GM23338 (cell line): ENCODE measurements around the gene SMIM14. TPM values are rescaled to one million over a fixed set of nuclear protein-coding genes. Genes with fewer than 3 reads are reported as not detected.

Source experiments
- ATAC-seq: fragments of 200-7000 bp; cut with Tn5 transposase; 3 replicates; pipeline ENCODE4 v1.9.1; 2020
- DNase-seq: peaks from one replicate; pipeline ENCODE4 v3.0.0-alpha.2; 2015; ENCODE audit warnings: low spot score
- H2AFZ ChIP-seq: fragments of 200-600 bp; sonication (generic); 2 replicates; pipeline ENCODE4 v1.8.0; 2016; ENCODE audit warnings: antibody characterized with exemption, mild to moderate bottlenecking, moderate library complexity
- H3F3A ChIP-seq: fragments of 200-600 bp; sonication (generic); replicated peaks from 2 replicates; pipeline ENCODE4 v1.8.0; 2017; ENCODE audit warnings: antibody characterized with exemption, mixed run types, low read depth
- H3K27ac ChIP-seq: fragments of 200-600 bp; sonication (generic); 2 replicates; pipeline ENCODE4 v1.6.1; 2016; ENCODE audit warnings: low read depth
- H3K27me3 ChIP-seq: fragments of 200-600 bp; sonication (generic); 2 replicates; pipeline ENCODE4 v1.8.0; 2016; ENCODE audit warnings: mild to moderate bottlenecking, mixed run types, moderate library complexity; ENCODE audit not compliant: insufficient read depth
- H3K36me3 ChIP-seq: fragments of 200-600 bp; sonication (generic); 2 replicates; pipeline ENCODE4 v1.8.0; 2016; ENCODE audit warnings: mild to moderate bottlenecking; ENCODE audit not compliant: insufficient read depth
- H3K4me1 ChIP-seq: fragments of 200-600 bp; sonication (generic); 2 replicates; pipeline ENCODE4 v1.8.0; 2016; ENCODE audit warnings: mild to moderate bottlenecking, moderate library complexity; ENCODE audit not compliant: insufficient read depth
- H3K4me2 ChIP-seq: fragments of 200-600 bp; sonication (generic); 2 replicates; pipeline ENCODE4 v1.7.1; 2017; ENCODE audit warnings: mixed run types
- H3K4me3 ChIP-seq: fragments of 200-600 bp; sonication (generic); 2 replicates; pipeline ENCODE4 v1.6.1; 2016; ENCODE audit warnings: mixed run types
- H3K79me2 ChIP-seq: fragments of 200-600 bp; sonication (generic); replicated peaks from 2 replicates; pipeline ENCODE4 v1.8.0; 2017; ENCODE audit warnings: mild to moderate bottlenecking; ENCODE audit not compliant: insufficient read depth
- H3K9me2 ChIP-seq: fragments of 200-600 bp; sonication (generic); 2 replicates; pipeline ENCODE4 v1.8.0; 2017; ENCODE audit not compliant: insufficient read depth
- H4K20me1 ChIP-seq: fragments of 200-600 bp; sonication (generic); replicated peaks from 2 replicates; pipeline ENCODE4 v1.8.0; 2017; ENCODE audit warnings: mild to moderate bottlenecking; ENCODE audit not compliant: insufficient read depth
- H3K27ac Mint-ChIP-seq: 2 replicates; pipeline ENCODE4 v1.8.0; 2020; ENCODE audit warnings: inconsistent platforms, mild to moderate bottlenecking, moderate library complexity, mixed read lengths
- H3K27me3 Mint-ChIP-seq: 3 replicates; pipeline ENCODE4 v1.8.0; 2022; ENCODE audit warnings: low read depth, mild to moderate bottlenecking, moderate library complexity, mixed read lengths, inconsistent platforms; ENCODE audit not compliant: insufficient read depth, poor library complexity
- H3K36me3 Mint-ChIP-seq: 3 replicates; pipeline ENCODE4 v1.8.0; 2021; ENCODE audit warnings: low read depth, mild to moderate bottlenecking, inconsistent platforms, moderate library complexity, mixed read lengths
- H3K4me1 Mint-ChIP-seq: 3 replicates; pipeline ENCODE4 v1.8.0; 2020; ENCODE audit warnings: mild to moderate bottlenecking, inconsistent platforms, mixed read lengths
- H3K4me3 Mint-ChIP-seq: 3 replicates; pipeline ENCODE4 v1.8.0; 2021; ENCODE audit warnings: moderate library complexity, mild to moderate bottlenecking, inconsistent platforms, mixed read lengths
- H3K9me3 Mint-ChIP-seq: 3 replicates; pipeline ENCODE4 v1.8.0; 2020; ENCODE audit warnings: moderate library complexity, mild to moderate bottlenecking, inconsistent platforms, mixed read lengths
- CREB1 ChIP-seq: fragments of 250-450 bp; sonication (Bioruptor Pico); IDR thresholded peaks from 2 replicates; pipeline ENCODE4 v1.5.0; 2020; ENCODE audit warnings: low read depth, mild to moderate bottlenecking, moderate library complexity
- CTCF ChIP-seq, 2 experiments: fragments of 200-600 bp in 1 of 2; sonication (generic) in 1 of 2; conservative IDR thresholded peaks; 2 replicates each; pipeline versions ENCODE4 v1.5.1 to v1.6.1; 2016 to 2017; ENCODE audit warnings: antibody characterized with exemption in 2 of 2, low read depth in 2 of 2, mild to moderate bottlenecking in 2 of 2, moderate library complexity in 1 of 2
- ETS1 ChIP-seq: IDR thresholded peaks from 2 replicates; pipeline ENCODE4 v1.6.1; 2016; ENCODE audit warnings: antibody characterized with exemption
- EZH2 ChIP-seq: fragments of 200-600 bp; sonication (generic); IDR thresholded peaks from one replicate; pipeline ENCODE4 v1.8.0; 2017; ENCODE audit warnings: antibody characterized with exemption, mild to moderate bottlenecking, low read depth; ENCODE audit not compliant: unreplicated experiment
- EZH2phosphoT487 ChIP-seq: fragments of 200-600 bp; sonication (generic); IDR thresholded peaks from one replicate; pipeline ENCODE4 v1.8.1; 2018; ENCODE audit warnings: antibody characterized with exemption; ENCODE audit not compliant: unreplicated experiment
- JUNB ChIP-seq: IDR thresholded peaks from one replicate; pipeline ENCODE4 v1.6.1; 2016; ENCODE audit warnings: antibody characterized with exemption; ENCODE audit not compliant: unreplicated experiment
- POLR2AphosphoS5 ChIP-seq: IDR thresholded peaks from 2 replicates; pipeline ENCODE4 v1.6.1; 2016; ENCODE audit warnings: antibody characterized with exemption, low read depth
- REST ChIP-seq: IDR thresholded peaks from one replicate; pipeline ENCODE4 v1.6.1; 2018; ENCODE audit warnings: antibody characterized with exemption; ENCODE audit not compliant: unreplicated experiment
- ZNF114 ChIP-seq: fragments of 250-450 bp; sonication (Bioruptor Pico); IDR thresholded peaks from 2 replicates; pipeline ENCODE4 v1.5.0; 2020; ENCODE audit warnings: mild to moderate bottlenecking, moderate library complexity
- ZNF331 ChIP-seq: fragments of 250-450 bp; sonication (Bioruptor Pico); IDR thresholded peaks from 2 replicates; pipeline ENCODE4 v1.5.0; 2020; ENCODE audit warnings: low read depth, mild to moderate bottlenecking, moderate library complexity
- ZNF462 ChIP-seq: fragments of 250-450 bp; sonication (Bioruptor Pico); IDR thresholded peaks from 2 replicates; pipeline ENCODE4 v1.5.0; 2020; ENCODE audit warnings: mild to moderate bottlenecking, moderate library complexity
- polyA plus RNA-seq: library from polyadenylated mRNA; unstranded; fragments of >200 nt; fragmentation: Nextera tagmentation; extraction: Ambion mirVana; gene quantifications from 2 replicates; pipeline ENCODE4 v1.2.1, GENCODE V29; 2016
- total RNA-seq: library from RNA; depleted of rRNA; stranded (reverse); fragments of >200 nt; shearing (Covaris generic); gene quantifications from 2 replicates; pipeline ENCODE4 v1.2.3, GENCODE V29; 2014

The SMIM14 gene
- total and polyA plus RNA-seq, 2 experiments from 2014 or later, result 29.0 to 52.6 TPM

- peaks cover 25% of the 10 kb centered on the region for H3K4me1 Mint-ChIP-seq
- no peak for ATAC-seq
- TF ChIP-seq ZNF331 (CRISPR knock-in tag) (no peak), JUNB (no peak), EZH2phosphoT487 (no peak), CTCF (conservative IDR thresholded peaks at IDR 0.05; ENCODE audit: low read depth in 2 of 2) (no peak), ETS1 (no peak), CREB1 (CRISPR knock-in tag) (no peak), ZNF114 (CRISPR knock-in tag) (no peak), REST (no peak), EZH2 (no peak), ZNF462 (CRISPR knock-in tag) (no peak), POLR2AphosphoS5 (no peak)
Observed at GRCh38 chr4:39539089-39539611, 99.5 kb downstream of the SMIM14 start.

More at GRCh38 chr4:39539089-39539611, 99.5 kb downstream of the SMIM14 start:
- H3K4me3 ChIP-seq, result no peak overlapping the region
- no peak overlapping the region for H3K4me2 ChIP-seq
- peaks cover 27% of the 10 kb centered on the region for H3K36me3 Mint-ChIP-seq
- peaks cover 2% of the 10 kb centered on the region for H3K27me3 Mint-ChIP-seq
- no peak for DNase-seq
- H2AFZ ChIP-seq, result no peak overlapping the region
- H3K36me3 ChIP-seq, result peaks cover 15% of the 10 kb centered on the region; the same call in 1 of the 2 replicates
- no peaks in the 10 kb centered on the region for H3K9me2 ChIP-seq
- peaks cover 13% of the 10 kb centered on the region for H3K4me1 ChIP-seq
- H4K20me1 ChIP-seq, result peaks cover 9% of the 10 kb centered on the region; the same call in 1 of the 2 replicates
- H3K79me2 ChIP-seq, result no peaks in the 10 kb centered on the region
- peaks cover 9% of the 10 kb centered on the region for H3K9me3 Mint-ChIP-seq
- 0 out of 2 replicates have a peak, but pooled peaks cover 4% of the 10 kb centered on the region for H3F3A ChIP-seq
- no peaks in the 10 kb centered on the region for H3K27me3 ChIP-seq
- H3K27ac Mint-ChIP-seq, result no peak overlapping the region
- no peak overlapping the region for H3K4me3 Mint-ChIP-seq
- H3K27ac ChIP-seq, result no peak overlapping the region
